HG03457 (cell line): ENCODE data around the gene SHISA3.
"Not testable (repeated sequence)": the region's sequence is repeated elsewhere in the genome, so short reads cannot be mapped to it uniquely, and the experiment has no call there.

Source experiments
- ATAC-seq: cut with Tn5 transposase; IDR thresholded peaks from one replicate; pipeline ENCODE4 v1.9.1; 2021; ENCODE audit warnings: moderate number of reproducible peaks; ENCODE audit not compliant: unreplicated experiment

Gene SHISA3

DNA sequence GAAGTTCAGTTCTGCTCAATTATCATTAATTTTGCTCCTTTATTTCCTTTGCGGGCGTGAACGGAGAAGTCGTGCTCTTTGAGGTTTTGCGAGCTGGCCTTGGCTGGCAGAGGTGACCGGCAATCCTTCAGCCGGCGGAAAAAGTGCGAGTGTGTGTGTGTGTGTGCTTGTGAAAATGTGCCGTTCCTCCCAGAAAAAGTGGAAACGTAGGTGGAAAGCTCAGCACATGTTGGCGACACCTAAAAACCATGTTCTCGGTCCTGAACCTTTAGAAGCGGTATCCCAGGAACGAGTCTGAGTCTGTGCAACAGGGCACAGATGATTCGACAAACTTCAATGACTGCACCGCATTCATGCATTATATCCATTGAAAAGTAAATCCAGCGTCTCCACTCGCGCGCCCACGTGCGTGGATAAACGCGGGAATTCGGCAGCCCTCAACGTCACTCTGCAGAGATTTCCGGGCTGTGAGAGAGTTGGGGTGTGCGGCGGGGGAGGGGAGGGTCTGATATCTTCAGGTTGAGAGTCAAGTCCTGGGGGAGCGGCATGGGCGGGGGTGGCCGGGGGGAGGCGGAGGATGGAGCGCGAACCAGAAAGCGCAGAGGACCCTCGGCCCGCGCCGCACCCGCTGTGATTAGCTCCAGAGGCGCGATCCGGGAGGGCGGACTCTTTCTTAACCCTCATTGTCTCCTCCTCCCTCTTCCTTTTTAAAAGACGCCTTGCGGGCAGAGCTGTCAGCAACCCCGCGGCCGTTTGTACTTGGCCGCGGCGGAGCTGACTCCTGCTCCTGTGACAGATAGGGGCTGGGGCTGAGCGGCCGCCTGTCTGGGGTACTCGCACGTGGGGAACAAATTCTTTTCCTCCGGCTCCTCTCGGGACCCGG is at the start of gene SHISA3:
Gene SHISA3, plus strand, starts transcription at position 737 of the 883 bp plus-strand sequence. CDS start 569 bp downstream, outside the sequence.
- no peak for ATAC-seq

GRCh38 chr4:42348247-42348646 is 49.0 kb upstream of the SHISA3 start:
- no peak for ATAC-seq

DNA sequence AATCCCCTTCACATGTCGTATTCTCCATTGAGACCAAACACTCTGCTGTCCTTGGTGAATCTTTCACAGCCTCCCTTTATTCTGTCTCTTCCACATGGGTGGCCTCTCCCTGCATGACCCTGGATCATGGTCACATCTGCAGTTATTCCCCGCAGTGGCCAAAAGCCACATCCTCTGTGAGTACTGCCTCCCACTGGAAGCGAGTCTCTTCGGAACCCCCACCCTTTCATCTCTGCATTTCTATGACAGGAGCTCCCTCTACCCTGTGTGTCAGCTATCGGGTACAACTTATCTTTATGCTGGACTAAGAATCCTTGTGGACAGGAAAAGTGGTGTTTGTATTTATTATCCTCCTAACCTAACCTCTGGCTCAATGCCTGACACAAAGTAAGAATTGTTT is 48.6 kb upstream of the SHISA3 start:
- ATAC-seq = no peak

DNA sequence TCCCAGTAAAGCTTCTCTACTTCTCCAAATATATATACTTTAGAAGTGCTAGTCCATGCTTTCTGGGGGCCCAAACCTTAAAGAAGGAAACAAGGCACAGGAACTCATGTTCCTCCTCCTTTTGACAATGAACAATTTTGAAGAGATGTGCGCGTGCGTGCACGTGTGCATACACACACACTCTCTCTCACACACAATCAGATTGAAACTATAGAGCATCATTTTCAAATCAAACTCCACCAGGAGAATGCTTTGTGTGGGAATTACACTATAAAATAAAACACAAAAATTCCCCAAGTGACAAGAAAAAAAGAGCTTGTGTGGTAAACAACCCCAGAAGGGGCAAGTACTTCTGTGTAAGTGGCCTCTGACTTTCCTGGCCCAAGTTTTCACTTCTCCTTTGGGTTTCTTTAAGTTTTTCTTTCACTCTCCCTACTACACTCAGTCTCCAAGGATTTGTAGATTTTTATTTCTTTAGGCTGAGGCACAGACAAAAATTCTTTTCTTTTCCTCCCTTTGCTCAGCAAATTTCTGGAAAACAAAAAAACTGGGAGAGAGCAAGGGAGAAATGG is 46.6 kb upstream of the SHISA3 start:
- ATAC-seq = no peak

DNA sequence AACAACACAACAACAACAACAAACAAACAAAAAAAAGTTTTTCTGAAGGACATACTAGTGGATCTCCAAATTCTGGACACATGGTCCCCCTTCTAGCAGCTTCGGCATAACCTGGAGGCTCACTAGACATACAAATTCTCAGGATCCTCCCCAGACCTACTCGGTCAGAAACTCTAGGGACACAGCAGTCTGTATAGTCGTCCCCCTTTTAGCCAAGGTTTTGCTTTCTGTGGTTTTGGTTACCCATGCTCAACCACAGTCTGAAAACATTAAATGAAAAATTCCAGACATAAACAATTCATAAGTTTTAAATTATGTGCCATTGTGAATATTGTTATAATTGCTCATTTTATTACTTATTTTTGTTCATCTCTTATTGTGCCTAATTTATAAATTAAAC is 45.2 kb upstream of the SHISA3 start:
- no peak for ATAC-seq

DNA sequence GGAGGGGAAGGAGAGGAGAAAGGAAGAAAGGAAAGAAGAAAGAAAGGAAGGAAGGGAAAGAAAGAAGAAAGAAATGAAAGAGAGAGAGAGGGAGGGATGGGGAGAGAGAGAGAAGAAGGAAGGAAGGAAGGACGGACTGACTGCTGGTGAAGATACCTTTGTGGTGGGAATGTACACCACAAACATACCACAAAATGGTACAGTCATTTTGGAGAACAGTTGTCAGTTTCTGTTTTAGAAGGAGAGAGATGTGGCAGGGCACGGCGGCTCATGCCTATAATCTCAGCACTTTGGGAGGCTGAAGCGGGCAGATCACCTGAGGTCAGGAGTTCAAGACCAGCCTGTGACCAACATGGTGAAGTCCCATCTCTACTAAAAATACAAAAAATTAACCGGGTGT is 40.0 kb upstream of the SHISA3 start:
- no peak for ATAC-seq

DNA sequence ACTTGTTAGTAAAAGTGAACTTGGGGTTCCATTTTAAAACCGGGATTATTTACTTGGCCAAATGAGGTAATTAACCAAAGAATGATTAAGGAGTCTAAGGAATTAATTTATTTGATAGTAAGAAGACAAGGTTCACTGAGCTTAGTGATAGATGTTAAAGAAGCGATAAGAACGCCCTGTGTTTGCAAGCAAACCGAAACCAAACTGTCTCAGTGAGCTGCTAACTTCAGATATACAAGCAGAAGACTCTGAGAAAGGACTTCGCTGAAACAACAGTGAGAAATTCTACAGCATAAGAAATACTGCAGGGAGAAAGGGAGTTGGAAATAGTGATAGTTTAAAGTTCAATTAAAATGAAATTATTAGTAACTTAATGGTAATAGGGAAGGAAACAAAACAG is 37.6 kb upstream of the SHISA3 start:
- no peak for ATAC-seq

DNA sequence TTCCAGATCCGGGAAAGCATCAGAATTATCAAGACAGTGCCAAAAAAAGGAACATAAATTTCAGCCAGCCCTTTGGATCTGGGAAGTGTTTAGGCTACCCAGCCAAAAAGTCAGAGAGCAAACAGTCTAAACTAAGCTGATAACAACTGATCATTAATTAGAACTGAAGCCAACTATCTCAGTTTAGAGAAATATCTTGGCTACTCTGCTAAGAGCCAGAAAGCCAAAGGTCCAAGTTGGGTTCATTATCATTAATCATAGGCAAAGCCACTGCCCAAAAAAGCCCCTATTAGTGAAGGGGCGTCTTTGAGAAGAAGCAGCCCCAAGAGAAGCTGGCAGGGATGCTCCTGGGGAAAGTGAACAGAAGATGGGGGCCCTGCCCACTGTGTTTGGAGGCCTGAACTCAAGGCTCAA is 37.0 kb upstream of the SHISA3 start:
- ATAC-seq = no peak

GRCh38 chr4:42361456-42361855 is 35.8 kb upstream of the SHISA3 start:
- ATAC-seq = no peak

DNA sequence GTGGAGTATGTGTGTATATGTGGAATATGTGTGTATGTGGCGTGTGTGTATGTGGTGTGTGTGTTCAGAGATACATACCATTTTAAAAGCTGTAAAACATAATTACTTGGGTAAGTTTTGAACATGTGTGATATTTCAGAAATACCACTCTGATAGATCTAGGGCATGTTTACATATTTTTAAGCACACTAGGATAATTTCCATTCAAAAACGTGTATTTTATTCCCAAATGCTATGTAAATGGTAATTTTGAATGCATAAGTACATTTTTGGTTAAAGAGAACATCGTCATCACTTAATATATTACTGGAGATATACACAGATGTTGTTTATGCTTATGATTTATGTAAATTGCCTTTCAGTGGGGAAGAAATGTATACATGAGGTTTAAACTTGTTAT is 34.7 kb upstream of the SHISA3 start:
- ATAC-seq = no peak

GRCh38 chr4:42363614-42364013 is 33.7 kb upstream of the SHISA3 start:
- ATAC-seq = no peak

DNA sequence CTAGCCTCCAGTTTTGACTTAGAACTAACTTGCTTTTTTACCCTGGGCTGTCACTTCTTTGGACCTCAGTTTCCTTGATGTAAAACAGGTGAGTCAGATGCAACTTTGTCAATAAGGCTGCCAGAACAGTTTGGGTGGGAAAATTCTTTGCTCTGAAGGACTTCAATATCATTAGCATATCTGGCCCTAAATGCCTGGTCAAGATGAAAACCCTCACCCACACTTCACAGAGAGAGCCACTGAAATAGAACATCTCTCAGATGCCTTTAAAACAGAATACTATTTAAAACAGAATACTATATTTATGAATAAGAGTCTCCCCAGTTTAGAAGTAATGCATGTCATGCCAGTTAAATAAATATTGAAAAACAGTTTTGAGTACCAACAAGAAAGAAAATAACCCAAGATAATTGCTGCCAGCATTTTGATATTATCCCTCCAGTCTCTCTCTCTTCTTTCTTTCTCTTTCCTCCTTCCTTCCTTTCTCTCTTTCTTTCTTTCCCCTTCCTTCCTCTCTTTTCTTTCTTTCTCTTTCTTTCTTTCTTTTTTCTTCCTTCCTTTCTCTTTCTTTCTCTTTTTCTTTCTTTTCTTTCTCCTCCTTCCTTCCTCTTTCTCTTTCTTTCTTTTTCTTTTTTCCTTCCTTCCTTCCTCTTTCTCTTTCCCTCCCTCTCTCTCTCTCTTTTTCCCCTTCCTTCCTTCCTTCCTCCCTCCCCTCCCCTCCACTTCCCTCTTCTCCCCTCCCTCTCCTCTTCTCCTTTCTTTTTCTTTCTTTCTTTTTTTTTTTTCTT is 32.8 kb upstream of the SHISA3 start:
- ATAC-seq = no peak

GRCh38 chr4:42366959-42367358 is 30.3 kb upstream of the SHISA3 start:
- ATAC-seq = no peak

GRCh38 chr4:42369489-42369888 is 27.8 kb upstream of the SHISA3 start:
- ATAC-seq = no peak

DNA sequence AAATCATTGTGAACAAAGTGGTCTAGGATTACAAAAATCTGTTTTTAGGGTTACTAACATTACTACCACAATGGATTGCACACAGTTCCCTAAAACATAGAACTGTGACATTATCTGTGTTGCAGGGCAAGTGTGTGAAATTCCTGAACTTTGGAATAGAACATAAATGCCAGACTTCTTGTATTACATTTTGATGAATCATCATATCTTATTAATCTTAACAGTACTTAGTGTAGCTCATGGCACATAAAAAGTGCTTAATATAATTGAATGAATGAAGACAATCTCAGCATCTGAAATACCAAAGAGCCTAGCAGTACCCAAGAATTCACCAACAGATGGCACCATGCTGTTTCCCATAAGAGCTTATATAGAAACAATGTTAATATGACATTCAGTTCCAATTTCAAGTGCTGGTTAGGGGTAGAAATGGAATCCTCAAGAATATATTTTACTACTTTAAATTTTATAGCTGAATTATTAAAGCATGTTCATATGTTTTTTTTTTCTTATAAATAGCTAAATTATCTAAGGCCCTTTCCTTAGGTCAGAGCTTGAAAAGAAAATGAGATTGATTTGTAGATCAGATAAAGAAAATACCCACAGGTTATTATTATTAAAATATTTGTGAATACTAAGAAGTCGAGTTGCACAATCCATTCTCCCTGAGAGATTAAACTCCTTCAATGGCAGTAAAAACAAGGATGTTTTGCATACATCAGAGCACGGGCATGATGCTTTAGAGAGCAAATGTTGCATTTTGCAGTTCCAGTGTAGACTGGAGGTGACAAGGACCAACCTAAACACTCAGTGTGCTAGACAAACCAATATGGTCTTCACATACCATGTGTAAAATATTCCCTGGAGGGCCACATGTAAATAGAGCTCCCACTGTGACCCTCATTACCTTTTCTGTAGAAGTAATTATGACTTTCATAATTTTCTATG is 25.7 kb upstream of the SHISA3 start:
- no peak for ATAC-seq

DNA sequence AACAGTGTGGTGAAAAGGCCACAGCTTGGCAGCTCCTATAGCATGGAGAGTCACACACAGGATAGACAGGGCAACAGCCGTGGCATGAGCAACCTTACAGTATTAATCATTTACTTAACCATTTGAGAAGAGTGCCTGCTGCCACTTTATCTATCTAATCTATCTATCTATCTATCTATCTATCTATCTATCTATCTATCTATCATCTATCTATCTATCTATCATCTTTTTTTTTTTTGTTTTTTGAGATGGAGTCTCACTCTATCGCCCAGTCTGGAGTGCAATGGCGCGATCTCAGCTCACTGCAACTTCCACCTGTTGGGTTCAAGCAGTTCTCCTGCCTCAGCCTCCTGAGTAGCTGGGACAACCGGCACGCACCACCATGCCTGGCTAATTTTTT is 25.0 kb upstream of the SHISA3 start:
- ATAC-seq = not testable (repeated sequence)

DNA sequence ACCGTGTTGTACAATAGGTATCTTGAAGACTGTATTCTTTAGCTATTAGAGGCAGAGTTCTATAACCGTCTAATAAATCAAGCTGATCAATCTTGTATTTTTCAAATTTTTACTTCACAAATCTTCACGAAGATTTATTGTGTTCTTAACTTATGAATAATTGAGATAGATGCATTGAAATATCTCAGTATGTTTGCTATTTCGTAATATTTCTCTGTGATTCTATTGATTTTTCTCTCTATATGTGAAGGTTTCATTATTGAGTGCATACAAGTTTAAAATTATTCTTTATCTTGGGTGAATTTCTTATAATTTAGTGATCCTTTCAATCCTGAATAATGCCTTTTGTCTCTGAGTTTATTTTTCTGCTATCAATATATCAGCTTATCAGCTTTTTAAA is 19.8 kb upstream of the SHISA3 start:
- no peak for ATAC-seq

DNA sequence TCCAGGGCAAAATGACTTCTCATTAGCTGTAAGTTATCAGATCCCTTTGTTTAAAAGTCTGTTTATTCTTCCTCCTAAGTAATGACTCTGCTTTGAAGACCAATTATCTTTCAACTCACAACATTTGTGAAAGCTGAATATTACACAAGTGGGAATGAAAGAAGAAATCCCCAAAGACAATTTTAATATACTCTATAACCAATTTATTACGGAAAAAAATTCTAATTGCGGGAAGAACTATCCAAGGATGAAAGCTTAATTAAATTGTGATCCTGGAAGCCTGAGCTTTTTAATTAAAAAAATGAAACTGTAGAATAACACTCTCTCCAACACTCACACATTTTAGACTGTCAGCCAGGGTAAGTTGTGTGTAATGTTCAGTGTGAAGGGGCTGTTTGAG is 15.6 kb upstream of the SHISA3 start:
- no peak for ATAC-seq

- ATAC-seq = no peak
These were observed 11.8 kb upstream of the SHISA3 start for GRCh38 chr4:42385516-42385915.

- no peak for ATAC-seq
These were observed 6.5 kb upstream of the SHISA3 start for GRCh38 chr4:42390622-42391354.
